GM19043 (cell line): ENCODE data around the gene NCOR1.
"Not testable (repeated sequence)": the region's sequence is repeated elsewhere in the genome, so short reads cannot be mapped to it uniquely, and the experiment has no call there.

Experiments
- ATAC-seq: cut with Tn5 transposase; IDR thresholded peaks from one replicate; pipeline ENCODE4 v1.9.1; 2021; ENCODE audit warnings: low read depth; ENCODE audit not compliant: unreplicated experiment

The NCOR1 gene

GRCh38 chr17:16215965-16216316 lies 607 bp upstream of the NCOR1 start:
- ATAC-seq = peak; percentile 5

GRCh38 chr17:16215002-16215272 lies 397 bp downstream of the NCOR1 start:
- peak; percentile 37 for ATAC-seq

DNA sequence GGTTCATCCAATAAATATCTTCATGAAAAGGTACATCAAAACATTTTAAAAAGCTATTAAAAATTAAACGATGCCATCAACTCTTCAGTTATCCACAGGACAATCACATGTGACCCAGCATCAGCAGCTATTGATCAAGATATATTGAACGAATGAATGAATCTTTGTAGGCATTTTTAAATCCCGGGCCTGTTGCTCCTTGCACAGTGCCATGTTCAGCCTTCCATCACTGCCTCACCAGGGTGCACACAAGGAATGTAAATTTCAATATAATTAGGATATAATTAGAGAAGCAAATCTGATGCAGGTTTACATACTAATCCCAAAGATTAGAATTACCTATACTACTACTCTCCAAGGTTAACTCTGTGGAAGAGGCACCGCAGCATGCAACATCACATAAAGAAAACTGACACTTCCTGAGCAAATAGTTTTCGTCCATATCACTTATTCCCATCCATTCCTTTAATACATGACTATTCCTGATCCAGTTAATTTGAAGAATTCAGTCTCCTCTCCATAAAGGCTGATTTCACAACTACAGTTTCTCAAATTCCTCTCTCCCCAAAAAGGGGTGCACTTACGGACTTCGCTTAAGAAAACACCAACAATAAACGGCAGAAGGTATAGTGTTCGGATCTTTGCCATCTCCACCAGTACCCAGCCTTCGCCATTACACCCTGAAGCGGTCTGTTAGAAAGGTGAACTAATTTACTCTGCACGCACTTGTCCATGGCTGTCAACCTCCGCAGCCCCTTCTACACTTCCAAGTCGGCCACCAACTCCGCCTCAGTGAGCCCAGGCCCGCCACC lies 938 bp downstream of the NCOR1 start:
- no peak for ATAC-seq

DNA sequence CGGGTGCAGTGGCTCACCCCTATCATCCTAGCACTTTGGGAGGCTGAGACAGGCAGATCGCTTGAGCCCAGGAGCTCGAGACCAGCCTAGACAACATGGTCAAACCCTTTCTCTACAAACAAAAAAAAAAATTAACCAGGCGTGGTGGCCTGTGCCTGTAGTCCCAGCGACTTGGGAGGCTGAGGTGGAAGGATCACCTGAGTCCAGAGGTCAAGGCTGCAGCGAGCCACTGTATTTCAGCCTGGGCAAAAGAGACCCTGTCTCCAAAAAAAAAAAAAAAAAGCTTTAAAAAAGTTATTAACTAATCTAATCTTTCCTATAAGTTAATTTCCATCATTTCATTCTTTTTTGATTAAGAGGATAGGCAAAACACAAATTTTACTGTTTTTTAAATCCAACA lies 2.5 kb downstream of the NCOR1 start:
- no peak for ATAC-seq

GRCh38 chr17:16211590-16211989 lies 3.7 kb downstream of the NCOR1 start:
- ATAC-seq = no peak

DNA sequence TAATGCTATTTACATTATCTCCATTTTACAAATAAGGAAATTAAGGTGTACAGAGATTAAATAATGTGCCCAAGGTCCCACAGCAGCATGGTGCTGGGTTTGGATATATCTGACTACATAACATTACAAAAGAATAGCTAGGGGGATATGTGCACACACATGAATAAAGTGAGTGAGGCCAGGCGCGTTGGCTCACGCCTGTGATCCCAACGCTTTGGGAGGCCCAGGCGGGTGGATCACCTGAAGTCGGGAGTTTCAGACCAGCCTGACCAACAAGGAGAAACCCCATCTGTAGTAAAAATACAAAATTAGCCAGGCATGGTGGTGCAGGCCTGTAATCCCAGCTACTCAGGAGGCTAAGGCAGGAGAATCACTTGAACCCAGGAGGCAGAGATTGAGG lies 10.6 kb downstream of the NCOR1 start:
- ATAC-seq = not testable (repeated sequence)

DNA sequence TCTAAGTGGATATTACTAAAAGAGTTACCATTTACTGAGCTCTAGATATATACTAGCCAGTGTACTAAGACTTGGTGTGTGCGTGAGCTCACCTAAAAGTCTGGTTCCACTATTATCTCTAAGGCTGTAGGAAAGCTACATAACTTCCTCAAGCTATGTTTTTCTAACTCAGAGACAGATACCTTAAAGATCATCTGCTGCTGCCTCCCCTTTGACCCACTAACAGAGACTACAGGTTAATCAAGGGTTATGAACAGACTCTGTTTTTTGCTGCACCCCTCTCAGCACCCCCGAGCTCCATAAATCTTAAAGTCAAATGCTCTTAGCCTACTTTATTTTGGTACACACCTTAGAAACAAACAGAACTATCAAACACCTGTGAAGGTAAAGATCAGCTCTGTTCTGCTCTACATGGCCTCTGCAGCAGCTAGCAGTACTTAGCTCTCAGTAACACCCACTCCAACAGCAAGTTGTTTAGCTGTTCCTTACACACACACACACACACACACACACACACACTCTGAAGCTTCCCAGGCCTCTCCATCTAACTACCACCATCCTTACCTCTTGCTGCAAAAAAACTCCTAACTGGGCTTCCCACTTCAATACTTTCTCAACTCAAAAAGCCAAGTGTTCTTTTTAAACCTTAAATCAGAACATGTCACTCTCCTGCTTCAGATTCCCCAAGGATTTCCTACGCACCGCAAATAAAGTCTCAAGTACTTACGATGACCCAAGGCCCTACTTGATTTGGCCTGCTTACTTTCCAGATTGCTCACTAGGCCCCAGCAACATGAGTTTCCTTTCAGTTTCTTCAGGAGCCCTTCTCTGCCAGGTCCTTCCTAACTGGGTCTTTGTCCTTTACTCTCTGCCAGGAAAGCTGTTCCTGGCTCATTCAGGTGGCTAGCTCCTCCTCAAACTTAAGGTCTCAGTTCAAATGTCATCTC lies 12.5 kb downstream of the NCOR1 start:
- ATAC-seq = not testable (repeated sequence)

DNA sequence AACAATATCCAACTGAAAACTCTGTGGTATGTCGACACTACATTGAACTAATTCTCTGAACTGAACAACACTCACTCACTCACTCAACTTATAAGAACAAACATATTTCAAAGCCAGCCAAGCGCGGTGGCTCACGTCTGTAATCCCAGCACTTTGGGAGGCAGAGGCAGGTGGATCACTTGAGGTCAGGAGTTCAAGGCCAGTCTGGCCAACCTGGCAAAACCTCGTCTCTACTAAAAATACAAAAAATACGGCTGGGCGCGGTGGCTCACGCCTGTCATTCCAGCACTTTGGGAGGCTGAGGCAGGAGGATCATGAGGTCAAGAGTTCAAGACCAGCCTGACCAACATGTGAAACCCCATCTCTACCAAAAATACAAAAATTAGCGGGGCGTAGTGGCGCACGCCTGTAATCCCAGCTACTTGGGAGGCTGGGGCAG lies 13.6 kb downstream of the NCOR1 start:
- ATAC-seq = not testable (repeated sequence)

- no peak for ATAC-seq
Observed at GRCh38 chr17:16199093-16199492, 16.2 kb downstream of the NCOR1 start.

DNA sequence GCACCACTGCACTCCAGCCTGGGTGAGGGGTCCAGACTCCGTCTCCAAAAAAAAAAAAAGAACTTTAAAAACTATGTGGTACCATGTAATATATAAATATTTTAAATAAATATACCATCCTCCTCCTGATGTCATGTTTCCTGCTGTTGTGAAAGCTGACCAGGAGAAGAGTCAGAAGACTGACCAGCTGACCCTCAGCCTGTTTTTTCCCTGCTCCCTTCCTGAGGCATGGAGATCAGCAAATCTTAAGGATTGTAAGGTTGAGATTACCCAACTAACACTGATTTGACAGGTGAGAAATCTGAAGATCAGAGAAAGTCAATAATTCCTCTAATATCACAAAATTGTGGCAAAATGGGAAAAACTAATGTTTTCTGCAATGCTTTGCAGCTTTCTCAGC lies 18.1 kb downstream of the NCOR1 start:
- no peak for ATAC-seq

- ATAC-seq = not testable (repeated sequence)
Observed at GRCh38 chr17:16194307-16194835, 21.0 kb downstream of the NCOR1 start.

GRCh38 chr17:16191604-16192003 lies 23.7 kb downstream of the NCOR1 start:
- ATAC-seq = no peak

DNA sequence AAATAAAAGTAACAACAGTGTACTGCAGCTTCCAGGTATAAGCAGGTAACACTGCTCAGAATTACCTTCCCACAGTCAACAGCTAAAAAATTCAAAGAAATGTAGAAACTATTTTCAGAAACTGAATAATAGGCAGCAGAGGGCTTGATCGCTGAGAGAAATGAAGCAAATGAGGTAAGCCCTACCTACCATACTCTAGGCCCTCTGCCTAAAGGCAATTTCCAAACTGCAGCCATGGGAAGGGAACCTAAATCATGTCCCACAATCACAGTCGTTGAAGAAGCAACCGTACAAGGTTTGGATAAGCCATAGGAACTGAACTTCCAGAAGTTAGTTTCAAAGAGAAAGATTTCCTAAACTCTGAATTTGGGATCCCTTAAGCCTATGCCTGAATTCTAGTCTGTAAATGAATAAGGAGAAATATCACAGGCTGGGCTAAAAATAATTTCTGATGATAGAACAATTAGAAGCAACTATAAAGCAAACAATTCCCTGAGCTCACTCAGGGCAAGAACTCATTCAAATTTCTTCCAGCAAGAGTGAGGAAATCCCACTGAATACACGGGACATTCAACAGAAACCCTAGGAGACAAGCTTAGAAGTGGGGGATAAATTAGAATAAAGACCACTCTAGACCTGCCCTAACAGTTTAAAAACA lies 24.5 kb downstream of the NCOR1 start:
- no peak for ATAC-seq

DNA sequence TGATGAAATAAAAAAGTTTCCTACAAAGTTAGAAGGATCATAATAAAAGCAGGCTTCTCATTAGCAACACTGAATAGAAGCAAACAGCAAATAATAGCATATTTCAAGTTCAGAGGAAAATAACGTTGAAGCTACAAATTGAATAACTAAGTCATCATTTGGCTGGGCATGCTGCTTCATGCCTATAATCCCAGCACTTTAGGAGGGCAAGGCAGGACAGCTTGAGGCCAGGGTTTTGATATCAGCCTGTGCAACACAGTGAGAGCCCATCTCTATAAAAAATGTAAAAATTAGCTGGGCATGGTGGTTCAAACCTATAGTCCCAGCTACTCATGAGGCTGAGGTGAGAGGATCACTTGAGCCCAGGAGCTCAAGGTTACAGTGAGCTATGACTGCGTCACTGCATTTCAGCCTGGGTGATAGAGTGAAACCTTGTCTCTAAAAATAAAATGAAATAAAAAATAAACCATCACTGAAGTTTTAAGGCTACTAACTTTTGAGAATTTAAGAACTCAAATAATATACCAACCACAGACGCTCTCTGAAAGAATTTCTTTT lies 25.5 kb downstream of the NCOR1 start:
- ATAC-seq = no peak

DNA sequence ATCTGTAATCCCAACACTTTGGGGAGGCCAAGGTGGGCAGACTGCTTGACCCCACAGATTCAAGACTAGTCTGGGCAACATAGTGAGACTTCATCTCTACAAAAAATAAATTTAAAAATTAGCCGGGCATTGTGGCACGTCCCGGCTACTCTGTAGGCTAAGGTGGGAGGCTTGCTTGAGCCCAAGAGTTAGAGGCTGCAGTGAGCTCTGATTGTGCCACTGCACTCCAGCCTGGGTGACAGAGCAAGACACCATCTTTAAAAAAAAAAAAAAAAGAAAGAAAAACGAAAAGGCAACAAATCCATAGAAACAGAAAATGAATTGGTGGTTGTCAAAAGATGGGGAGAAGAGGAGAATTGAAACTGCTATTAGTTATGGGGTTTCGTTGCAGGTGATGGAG lies 27.7 kb downstream of the NCOR1 start:
- no peak for ATAC-seq

GRCh38 chr17:16181581-16181980 lies 33.8 kb downstream of the NCOR1 start:
- ATAC-seq = no peak

DNA sequence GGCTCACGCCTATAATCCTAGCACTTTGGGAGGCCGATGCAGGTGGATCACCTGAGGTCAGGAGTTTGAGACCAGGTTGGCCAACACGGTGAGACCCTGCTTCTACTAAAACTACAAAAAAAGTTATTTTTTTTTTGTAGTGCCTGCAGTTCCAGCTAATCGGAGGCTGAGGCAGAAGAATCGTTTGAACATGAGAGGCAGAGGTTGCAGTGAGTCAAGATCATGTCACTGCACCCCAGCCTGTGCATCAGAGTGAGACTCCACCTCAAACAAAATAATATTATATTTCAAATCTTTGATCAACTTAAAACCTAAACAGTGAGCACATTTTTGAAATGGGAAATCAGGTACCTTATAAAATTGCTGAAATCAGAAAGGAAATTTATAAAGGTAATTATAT lies 36.5 kb downstream of the NCOR1 start:
- no peak for ATAC-seq

- ATAC-seq = no peak
Observed at GRCh38 chr17:16171613-16172012, 43.7 kb downstream of the NCOR1 start.

DNA sequence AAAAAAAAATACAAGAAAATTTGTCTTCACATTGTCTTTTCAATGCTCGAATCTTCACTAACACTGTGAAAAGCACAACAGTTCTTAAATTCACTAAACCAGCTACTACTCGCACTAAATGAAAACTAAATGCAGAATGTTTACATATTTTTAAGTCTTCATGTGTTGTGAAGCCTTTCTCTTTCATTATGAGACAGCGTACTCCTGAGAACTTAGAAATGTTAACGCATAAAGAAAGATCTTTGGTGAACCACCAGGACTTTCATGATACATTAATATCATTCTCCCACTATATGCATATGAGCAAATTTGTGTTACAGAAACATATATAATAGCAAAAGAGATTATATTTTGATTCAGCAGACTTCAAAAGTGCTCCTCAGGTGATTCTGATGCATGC lies 48.6 kb downstream of the NCOR1 start:
- ATAC-seq = not testable (repeated sequence)

DNA sequence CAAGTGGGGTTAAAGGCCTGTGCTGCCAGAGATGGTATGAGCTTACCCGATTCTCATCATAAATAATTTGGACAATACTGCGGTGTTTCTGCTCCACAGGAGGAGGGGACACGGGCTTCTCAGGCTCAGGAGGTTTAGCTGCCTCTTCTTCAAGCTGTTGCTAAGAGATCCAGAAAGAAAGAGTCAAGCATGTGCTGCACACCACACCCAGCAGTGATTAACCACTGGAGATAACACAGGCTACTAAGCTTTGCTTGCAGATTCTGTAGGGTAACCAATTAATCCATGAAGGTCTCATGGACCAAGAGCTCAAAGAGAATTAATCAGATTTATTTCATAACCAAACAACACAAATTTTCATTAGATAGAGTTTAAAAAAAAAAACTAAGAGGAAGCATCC lies 56.6 kb downstream of the NCOR1 start:
- ATAC-seq = no peak

DNA sequence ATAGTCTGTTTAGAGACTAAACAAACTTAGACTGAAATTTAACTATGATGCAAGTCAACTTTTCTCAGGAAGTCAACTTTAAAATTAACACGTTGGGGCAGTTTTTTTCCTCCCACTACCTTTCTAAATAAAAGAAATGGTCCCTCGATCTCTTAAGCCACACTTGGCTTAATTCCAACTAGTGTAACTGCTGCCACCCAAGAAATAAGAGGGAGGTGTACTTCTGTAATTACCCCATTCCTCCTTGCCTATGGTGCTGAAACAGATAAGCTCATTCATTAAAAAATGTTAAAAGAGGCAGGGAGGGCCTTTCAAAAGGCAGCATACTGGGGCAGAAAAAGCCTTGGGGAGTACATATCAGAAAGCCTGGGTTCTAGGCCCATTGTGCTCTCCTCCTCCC lies 59.8 kb downstream of the NCOR1 start:
- ATAC-seq = no peak
